Activated naive CD4-positive, alpha-beta T cell (primary cell): Measurements from ENCODE around the gene TCF25.
A peak's percentile ranks its signal among the peaks of the same experiment; 100 is the strongest.
"Not testable (repeated sequence)": the region's sequence is repeated elsewhere in the genome, so short reads cannot be mapped to it uniquely, and the experiment has no call there.

Experiments used
- DNase-seq, 4 experiments: peaks; one replicate each; lab custom pipeline; 2025; lab: John Stamatoyannopoulos, UW

Gene TCF25, protein sequence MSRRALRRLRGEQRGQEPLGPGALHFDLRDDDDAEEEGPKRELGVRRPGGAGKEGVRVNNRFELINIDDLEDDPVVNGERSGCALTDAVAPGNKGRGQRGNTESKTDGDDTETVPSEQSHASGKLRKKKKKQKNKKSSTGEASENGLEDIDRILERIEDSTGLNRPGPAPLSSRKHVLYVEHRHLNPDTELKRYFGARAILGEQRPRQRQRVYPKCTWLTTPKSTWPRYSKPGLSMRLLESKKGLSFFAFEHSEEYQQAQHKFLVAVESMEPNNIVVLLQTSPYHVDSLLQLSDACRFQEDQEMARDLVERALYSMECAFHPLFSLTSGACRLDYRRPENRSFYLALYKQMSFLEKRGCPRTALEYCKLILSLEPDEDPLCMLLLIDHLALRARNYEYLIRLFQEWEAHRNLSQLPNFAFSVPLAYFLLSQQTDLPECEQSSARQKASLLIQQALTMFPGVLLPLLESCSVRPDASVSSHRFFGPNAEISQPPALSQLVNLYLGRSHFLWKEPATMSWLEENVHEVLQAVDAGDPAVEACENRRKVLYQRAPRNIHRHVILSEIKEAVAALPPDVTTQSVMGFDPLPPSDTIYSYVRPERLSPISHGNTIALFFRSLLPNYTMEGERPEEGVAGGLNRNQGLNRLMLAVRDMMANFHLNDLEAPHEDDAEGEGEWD

GRCh38 chr16:89873109-89873971, at the start of gene TCF25:
TCF25 (plus strand) TSS chr16:89873592; CDS start chr16:89873668, 76 bp downstream.
- peak; percentile 83 to 88 (median 86) for DNase-seq

DNA sequence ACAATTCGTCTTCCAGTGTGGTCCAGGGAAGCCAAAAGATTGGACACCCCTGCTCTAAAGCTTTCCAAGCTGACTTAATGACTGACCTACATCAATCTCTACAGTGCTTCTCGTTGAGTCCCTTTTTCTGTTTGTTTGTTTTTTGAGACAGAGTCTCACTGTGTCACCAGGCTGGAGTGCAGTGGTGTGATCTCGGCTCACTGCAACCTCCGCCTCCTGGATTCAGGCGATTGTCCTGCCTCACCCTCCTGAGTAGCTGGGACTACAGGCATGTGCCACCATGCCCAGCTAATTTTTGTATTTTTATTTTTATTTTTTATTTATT, 49.6 kb upstream of the TCF25 start:
- not testable (repeated sequence) for DNase-seq

- no peak for DNase-seq
Observed at GRCh38 chr16:89826531-89827382, 46.6 kb upstream of the TCF25 start.

GRCh38 chr16:89827383-89828198, 45.8 kb upstream of the TCF25 start:
- no peak for DNase-seq

DNA sequence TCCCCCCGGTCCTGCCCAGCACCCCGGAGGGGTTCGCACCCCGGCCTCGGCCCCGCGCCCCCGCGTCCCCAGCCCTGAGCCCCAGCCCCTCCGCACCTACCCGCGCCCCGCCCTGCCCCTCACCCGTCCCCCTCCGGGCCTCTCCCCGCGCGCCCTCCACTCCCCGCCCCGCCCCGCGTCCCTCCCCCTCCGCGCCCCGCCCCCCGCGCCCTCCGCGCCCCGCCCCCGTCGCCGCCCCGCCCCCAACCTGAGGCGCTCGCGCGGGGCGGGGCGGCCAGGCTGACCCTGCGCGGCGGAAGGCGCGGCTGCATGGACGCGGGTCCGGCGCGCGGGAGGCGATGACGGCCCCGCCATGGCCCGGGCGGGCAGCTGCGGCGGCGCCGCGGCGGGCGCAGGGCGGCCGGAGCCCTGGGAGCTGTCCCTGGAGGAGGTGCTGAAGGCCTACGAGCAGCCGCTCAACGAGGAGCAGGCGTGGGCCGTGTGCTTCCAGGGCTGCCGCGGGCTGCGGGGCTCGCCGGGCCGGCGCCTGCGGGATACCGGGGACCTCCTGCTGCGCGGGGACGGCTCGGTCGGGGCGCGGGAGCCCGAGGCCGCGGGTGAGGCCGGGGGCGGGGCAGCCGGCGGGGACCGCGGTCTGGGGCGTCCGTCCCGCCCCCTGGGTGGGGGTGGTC, 45.1 kb upstream of the TCF25 start, which contains the start of gene SPIRE2:
Gene SPIRE2, plus strand, starts transcription at position 277 of the 671 bp plus-strand sequence. Its CDS starts 76 bp downstream, at position 353.
- DNase-seq = peak; percentile 14 to 64 (median 28)

DNA sequence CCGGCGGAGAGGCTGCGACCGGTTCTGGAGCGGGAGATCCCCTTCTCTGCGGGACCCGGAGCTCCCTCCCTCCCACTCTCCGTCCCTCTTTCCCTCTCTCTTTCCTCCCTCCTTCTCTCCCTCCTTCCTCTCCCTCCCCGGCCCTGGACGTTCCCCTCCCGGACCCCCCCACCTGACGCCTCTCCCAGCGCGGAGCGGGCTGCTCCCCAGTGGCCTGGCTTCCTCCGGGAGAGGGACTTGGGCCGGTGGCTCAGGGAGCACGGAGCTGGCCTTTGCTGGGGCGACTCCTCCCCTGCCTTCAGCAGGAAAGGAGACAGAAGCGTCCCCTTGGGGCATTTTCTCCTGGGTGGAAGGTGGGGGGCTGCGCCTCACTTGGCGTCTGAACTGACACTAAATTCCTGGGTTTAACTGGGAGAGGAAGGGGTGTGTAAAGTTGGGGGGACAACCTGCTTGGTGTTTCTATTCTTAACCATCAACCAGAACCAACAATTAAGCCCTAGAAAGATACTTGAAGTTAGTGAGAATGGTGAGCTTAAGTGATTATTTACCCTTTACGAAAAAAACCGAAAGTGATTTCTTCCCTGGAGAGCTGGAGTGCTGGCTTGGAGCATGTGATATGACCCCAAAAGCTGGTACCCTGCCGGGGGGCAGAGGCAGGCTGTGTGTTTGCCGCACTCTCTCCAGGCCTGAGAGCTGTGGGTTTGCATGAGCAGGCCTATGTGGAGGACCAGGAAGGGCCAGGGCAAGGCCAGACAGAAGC, 44.3 kb upstream of the TCF25 start:
- no peak for DNase-seq

- DNase-seq = no peak
Observed at GRCh38 chr16:89829630-89830437, 43.6 kb upstream of the TCF25 start.

DNA sequence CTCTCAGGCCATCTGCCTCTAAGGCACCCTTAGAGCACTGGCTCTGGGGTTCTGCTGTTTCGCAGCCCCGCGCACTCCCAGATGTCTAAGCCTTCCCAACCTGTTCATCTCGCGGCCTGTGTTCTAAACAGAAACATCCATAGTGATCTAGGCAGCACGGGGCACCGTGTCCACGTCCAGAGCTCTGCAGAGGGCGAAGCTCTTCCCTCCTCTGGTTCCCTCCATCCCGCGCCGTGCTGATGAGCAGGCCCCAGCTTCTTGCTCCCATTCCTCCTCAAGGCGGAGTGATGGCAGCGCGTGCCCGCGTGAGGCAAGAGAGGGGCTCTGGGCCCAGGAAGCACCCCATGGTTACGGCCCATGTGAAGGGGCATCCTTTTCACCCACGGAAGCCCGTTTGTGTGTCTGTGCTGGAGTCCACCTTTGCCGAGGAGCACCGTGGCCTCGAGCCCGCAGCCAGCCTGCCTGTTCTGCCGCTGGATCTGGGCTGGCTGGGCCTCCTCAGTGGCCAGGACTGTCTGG, 41.5 kb upstream of the TCF25 start:
- DNase-seq = no peak

DNA sequence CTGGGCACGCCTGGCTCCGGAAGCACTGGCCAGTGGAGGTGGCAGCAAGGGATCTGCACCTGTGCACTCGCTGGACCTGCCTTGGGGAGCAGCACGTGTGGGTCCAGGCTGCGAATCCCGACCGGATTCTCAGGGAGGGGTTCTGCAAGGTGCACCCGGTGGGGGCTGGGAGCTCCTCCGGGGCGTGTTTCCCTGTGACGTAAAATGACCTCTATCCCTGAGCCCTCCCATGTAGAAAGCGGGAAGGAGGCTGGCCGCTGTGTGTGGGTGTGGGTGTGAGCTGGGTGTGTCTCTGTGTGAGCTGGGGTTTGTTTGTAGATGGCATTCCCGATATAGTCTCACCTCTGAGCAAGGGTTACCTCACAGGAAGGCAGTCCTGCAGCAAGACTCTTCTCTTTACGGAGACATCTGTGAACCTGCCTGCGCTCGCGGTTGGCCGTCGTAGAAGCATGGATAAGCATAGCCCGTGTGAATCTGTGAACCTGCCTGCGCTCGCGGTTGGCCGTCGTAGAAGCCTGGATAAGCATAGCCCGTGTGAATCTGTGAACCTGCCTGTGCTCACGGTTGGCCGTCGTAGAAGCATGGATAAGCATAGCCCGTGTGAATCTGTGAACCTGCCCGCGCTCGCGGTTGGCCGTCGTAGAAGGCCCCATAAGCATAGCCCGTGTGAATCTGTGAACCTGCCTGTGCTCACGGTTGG, 39.6 kb upstream of the TCF25 start:
- not testable (repeated sequence) for DNase-seq

DNA sequence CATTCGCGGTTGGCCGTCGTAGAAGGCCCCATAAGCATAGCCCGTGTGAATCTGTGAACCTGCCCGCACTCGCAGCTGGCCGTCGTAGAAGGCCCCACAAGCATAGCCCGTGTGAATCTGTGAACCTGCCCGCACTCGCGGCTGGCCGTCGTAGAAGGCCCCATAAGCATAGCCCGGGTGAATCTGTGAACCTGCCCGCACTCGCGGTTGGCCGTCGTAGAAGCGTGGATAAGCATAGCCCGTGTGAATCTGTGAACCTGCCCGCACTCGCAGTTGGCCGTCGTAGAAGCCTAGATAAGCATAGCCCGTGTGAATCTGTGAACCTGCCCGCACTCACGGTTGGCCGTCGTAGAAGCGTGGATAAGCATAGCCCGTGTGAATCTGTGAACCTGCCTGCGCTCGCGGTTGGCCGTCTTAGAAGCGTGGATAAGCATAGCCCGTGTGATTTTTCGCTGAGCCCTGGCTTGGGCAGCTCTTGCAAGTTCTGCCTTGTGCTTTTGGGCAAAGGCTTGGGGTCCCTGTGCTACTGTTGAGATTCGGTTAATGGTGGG, 38.5 kb upstream of the TCF25 start:
- DNase-seq = not testable (repeated sequence)

GRCh38 chr16:89836484-89836883, 36.9 kb upstream of the TCF25 start:
- DNase-seq = not testable (repeated sequence)

- no peak for DNase-seq
Observed at GRCh38 chr16:89837014-89837546, 36.3 kb upstream of the TCF25 start.

GRCh38 chr16:89841275-89841674, 32.1 kb upstream of the TCF25 start:
- no peak for DNase-seq

- DNase-seq = no peak
Observed at GRCh38 chr16:89842471-89843408, 30.7 kb upstream of the TCF25 start.
